DOHH2 (cell line): ENCODE measurements around the gene ZPLD1.

Experiments
- H3F3A ChIP-seq: fragments of 200-600 bp; sonication (generic), shearing (Covaris generic); 2 replicates; pipeline ENCODE4 v1.6.0; 2016; ENCODE audit warnings: antibody characterized with exemption, mild to moderate bottlenecking; ENCODE audit not compliant: control insufficient read depth, insufficient read depth
- H3K27ac ChIP-seq: fragments of 200-600 bp; sonication (generic); 2 replicates; pipeline ENCODE4 v1.5.1; 2014; ENCODE audit warnings: low read depth, mild to moderate bottlenecking, low read length, moderate library complexity
- H3K27me3 ChIP-seq: fragments of 200-600 bp; sonication (generic); 2 replicates; pipeline ENCODE4 v1.6.1; 2014; ENCODE audit warnings: mild to moderate bottlenecking, low read length, mixed read lengths; ENCODE audit not compliant: control insufficient read depth
- H3K36me3 ChIP-seq: fragments of 200-600 bp; sonication (generic); 2 replicates; pipeline ENCODE4 v1.6.1; 2014; ENCODE audit warnings: mild to moderate bottlenecking, low read length, moderate library complexity, mixed read lengths; ENCODE audit not compliant: control insufficient read depth
- H3K4me1 ChIP-seq: fragments of 200-600 bp; sonication (generic); 2 replicates; pipeline ENCODE4 v1.6.1; 2014; ENCODE audit warnings: mild to moderate bottlenecking, low read length, mixed read lengths; ENCODE audit not compliant: control insufficient read depth
- H3K4me2 ChIP-seq: fragments of 200-600 bp; sonication (generic); 2 replicates; pipeline ENCODE4 v1.6.0; 2014; ENCODE audit warnings: mild to moderate bottlenecking, low read length, moderate library complexity
- H3K4me3 ChIP-seq: fragments of 200-600 bp; sonication (generic); 2 replicates; pipeline ENCODE4 v1.5.1; 2014; ENCODE audit warnings: mild to moderate bottlenecking, low read length, mixed read lengths
- H3K79me2 ChIP-seq: fragments of 200-600 bp; sonication (generic); 2 replicates; pipeline ENCODE4 v1.6.1; 2014; ENCODE audit warnings: mild to moderate bottlenecking, low read length, mixed read lengths; ENCODE audit not compliant: control insufficient read depth
- H3K9me2 ChIP-seq: fragments of 200-600 bp; sonication (generic); replicated peaks from 2 replicates; pipeline ENCODE4 v1.6.1; 2014; ENCODE audit warnings: mild to moderate bottlenecking, low read length, mixed read lengths; ENCODE audit not compliant: control insufficient read depth
- H3K9me3 ChIP-seq: fragments of 200-600 bp; sonication (generic); 2 replicates; pipeline ENCODE4 v1.6.1; 2014; ENCODE audit warnings: antibody characterized with exemption, low read length, mixed read lengths; ENCODE audit not compliant: control insufficient read depth, insufficient read depth
- H4K20me1 ChIP-seq: fragments of 200-600 bp; sonication (generic); 2 replicates; pipeline ENCODE4 v1.6.0; 2014; ENCODE audit warnings: low read depth, mild to moderate bottlenecking, antibody characterized with exemption, low read length, moderate library complexity; ENCODE audit not compliant: control insufficient read depth, insufficient read depth
- CTCF ChIP-seq: fragments of 200-600 bp; sonication (generic); IDR thresholded peaks from one replicate; pipeline ENCODE4 v1.5.1; 2014; ENCODE audit warnings: antibody characterized with exemption, mild to moderate bottlenecking, low read depth, low read length; ENCODE audit not compliant: poor library complexity, severe bottlenecking
- EZH2phosphoT487 ChIP-seq: fragments of 200-600 bp; sonication (generic); IDR thresholded peaks from 2 replicates; pipeline ENCODE4 v1.6.1; 2017; ENCODE audit warnings: borderline replicate concordance, mild to moderate bottlenecking, antibody characterized with exemption, low read length, moderate library complexity, mixed read lengths

ZPLD1 gene

GRCh38 chr3:102471491-102471890, 36.7 kb downstream of the ZPLD1 start:
- H3K9me3 ChIP-seq: no peaks in the 10 kb centered on the region
- H3F3A ChIP-seq: no peaks in the 10 kb centered on the region
- no peak overlapping the region for H3K27ac ChIP-seq
- H4K20me1 ChIP-seq: no peaks in the 10 kb centered on the region
- H3K9me2 ChIP-seq: no peaks in the 10 kb centered on the region
- H3K79me2 ChIP-seq: no peaks in the 10 kb centered on the region
- no peaks in the 10 kb centered on the region for H3K4me1 ChIP-seq
- no peaks in the 10 kb centered on the region for H3K27me3 ChIP-seq
- TF ChIP-seq EZH2phosphoT487: no peak
- no peak for TF ChIP-seq CTCF
- H3K4me3 ChIP-seq: no peak overlapping the region
- no peak overlapping the region for H3K4me2 ChIP-seq
- H3K36me3 ChIP-seq: no peaks in the 10 kb centered on the region

- H3K36me3 ChIP-seq: no peaks in the 10 kb centered on the region
- H3K27ac ChIP-seq: no peak overlapping the region
- no peaks in the 10 kb centered on the region for H3K79me2 ChIP-seq
- H3K4me3 ChIP-seq: no peak overlapping the region
- H3K4me1 ChIP-seq: no peaks in the 10 kb centered on the region
- no peaks in the 10 kb centered on the region for H3K9me2 ChIP-seq
- no peaks in the 10 kb centered on the region for H3K27me3 ChIP-seq
- TF ChIP-seq CTCF (no peak), EZH2phosphoT487 (no peak)
- H3F3A ChIP-seq: no peaks in the 10 kb centered on the region
- no peaks in the 10 kb centered on the region for H4K20me1 ChIP-seq
- H3K4me2 ChIP-seq: no peak overlapping the region
- no peaks in the 10 kb centered on the region for H3K9me3 ChIP-seq
Observed at GRCh38 chr3:102473648-102474047, 38.8 kb downstream of the ZPLD1 start.

- TF ChIP-seq EZH2phosphoT487 (no peak), CTCF (no peak)
- no peaks in the 10 kb centered on the region for H3K27me3 ChIP-seq
- H3K36me3 ChIP-seq: no peaks in the 10 kb centered on the region
- H3K4me3 ChIP-seq: no peak overlapping the region
- H3K4me1 ChIP-seq: no peaks in the 10 kb centered on the region
- no peaks in the 10 kb centered on the region for H4K20me1 ChIP-seq
- no peaks in the 10 kb centered on the region for H3K9me3 ChIP-seq
- H3K79me2 ChIP-seq: no peaks in the 10 kb centered on the region
- H3K9me2 ChIP-seq: no peaks in the 10 kb centered on the region
- no peak overlapping the region for H3K4me2 ChIP-seq
- H3K27ac ChIP-seq: no peak overlapping the region
- H3F3A ChIP-seq: no peaks in the 10 kb centered on the region
Observed at GRCh38 chr3:102474207-102474606, 39.4 kb downstream of the ZPLD1 start.

- no peaks in the 10 kb centered on the region for H3K9me3 ChIP-seq
- H3K4me2 ChIP-seq: no peak overlapping the region
- H3K79me2 ChIP-seq: no peaks in the 10 kb centered on the region
- no peaks in the 10 kb centered on the region for H3K36me3 ChIP-seq
- no peak overlapping the region for H3K27ac ChIP-seq
- no peaks in the 10 kb centered on the region for H3K27me3 ChIP-seq
- TF ChIP-seq EZH2phosphoT487 (no peak), CTCF (no peak)
- H3F3A ChIP-seq: no peaks in the 10 kb centered on the region
- no peaks in the 10 kb centered on the region for H3K9me2 ChIP-seq
- H3K4me1 ChIP-seq: no peaks in the 10 kb centered on the region
- no peaks in the 10 kb centered on the region for H4K20me1 ChIP-seq
- H3K4me3 ChIP-seq: no peak overlapping the region
Observed at GRCh38 chr3:102476198-102476597, 41.4 kb downstream of the ZPLD1 start.
